HepG2 (cell line): Measurements from ENCODE around the gene PLG. TPM values are rescaled to one million over a fixed set of nuclear protein-coding genes. Genes with fewer than 3 reads are reported as not detected.
"Not testable (repeated sequence)": the region's sequence is repeated elsewhere in the genome, so short reads cannot be mapped to it uniquely, and the experiment has no call there.

Experiments used
- DPF2 ChIP-seq: sonication (generic); formaldehyde crosslinking; IDR thresholded peaks from 2 replicates; pipeline ENCODE4 v1.4.0; 2020; ENCODE audit warnings: mild to moderate bottlenecking, low read depth, missing genetic modification reagents, borderline replicate concordance
- HNF4G ChIP-seq, 2 experiments: sonication (generic) in 1 of 2; formaldehyde crosslinking in 1 of 2; IDR thresholded peaks; 2 replicates each; pipeline versions ENCODE4 v1.4.0 to v1.6.1; 2011 to 2020; ENCODE audit warnings: borderline replicate concordance in 2 of 2, low read depth in 2 of 2, mild to moderate bottlenecking in 2 of 2, low read length in 1 of 2, missing genetic modification reagents in 1 of 2, moderate library complexity in 1 of 2
- MED1 ChIP-seq: sonication (generic); formaldehyde crosslinking; IDR thresholded peaks from 2 replicates; pipeline ENCODE4 v1.4.0; 2020; ENCODE audit warnings: missing genetic modification reagents
- NONO ChIP-seq, 2 experiments: fragments of 450-650 bp in 1 of 2; sonication (generic) in 1 of 2; formaldehyde crosslinking in 1 of 2; IDR thresholded peaks in 1 of 2; conservative IDR thresholded peaks in 1 of 2; 2 replicates each; pipeline versions ENCODE4 v1.6.1 to v1.8.0; 2017 to 2022; ENCODE audit warnings: mild to moderate bottlenecking in 1 of 2, missing genetic modification reagents in 1 of 2, moderate library complexity in 1 of 2
- NR2F1 ChIP-seq, 2 experiments: fragments of 450-650 bp in 1 of 2; formaldehyde crosslinking in 1 of 2; IDR thresholded peaks; 2 replicates each; pipeline versions ENCODE4 v1.5.0 to v1.6.1; 2016 to 2020; ENCODE audit warnings: mild to moderate bottlenecking in 1 of 2, missing compliant biosample characterization in 1 of 2, missing genetic modification reagents in 1 of 2, moderate library complexity in 1 of 2
- RARA ChIP-seq: IDR thresholded peaks from 2 replicates; pipeline ENCODE4 v1.6.1; 2016; ENCODE audit warnings: missing genetic modification reagents, missing compliant biosample characterization
- REPIN1 ChIP-seq: sonication (generic); formaldehyde crosslinking; IDR thresholded peaks from 2 replicates; pipeline ENCODE4 v1.8.0; 2022; ENCODE audit warnings: missing genetic modification reagents, low read depth, mild to moderate bottlenecking, borderline replicate concordance
- SALL1 ChIP-seq: sonication (generic); formaldehyde crosslinking; IDR thresholded peaks from 2 replicates; pipeline ENCODE4 v1.8.0; 2022; ENCODE audit warnings: mild to moderate bottlenecking, missing genetic modification reagents
- ZEB1 ChIP-seq: IDR thresholded peaks from 2 replicates; pipeline ENCODE4 v1.6.1; 2012; ENCODE audit warnings: mild to moderate bottlenecking, low read depth, inconsistent platforms; ENCODE audit not compliant: insufficient replicate concordance
- ZNF264 ChIP-seq: sonication (generic); formaldehyde crosslinking; IDR thresholded peaks from 2 replicates; pipeline ENCODE4 v1.4.0; 2020; ENCODE audit warnings: missing genetic modification reagents
- ZNF431 ChIP-seq: sonication (generic); formaldehyde crosslinking; IDR thresholded peaks from 2 replicates; pipeline ENCODE4 v1.9.0; 2022; ENCODE audit warnings: missing genetic modification reagents, low read depth, mild to moderate bottlenecking, borderline replicate concordance
- ZNF598 ChIP-seq: sonication (generic); formaldehyde crosslinking; IDR thresholded peaks from 2 replicates; pipeline ENCODE4 v1.5.1; 2020; ENCODE audit warnings: mild to moderate bottlenecking, missing genetic modification reagents, borderline replicate concordance
- ZNF772 ChIP-seq: sonication (generic); formaldehyde crosslinking; IDR thresholded peaks from 2 replicates; pipeline ENCODE4 v1.5.0; 2020; ENCODE audit warnings: mild to moderate bottlenecking, missing genetic modification reagents
- polyA plus RNA-seq, 8 experiments: library from polyadenylated mRNA; depleted of rRNA in 3 of 8; stranded (reverse) in 7 of 8; unstranded in 1 of 8; fragments of >200 nt; fragmentation: Illumina TruSeq in 4 of 8; extraction: Trizol in 4 of 8; gene quantifications; 2 replicates each; pipeline versions ENCODE4 v1.2.1 to v1.2.3, GENCODE V29; 2011 to 2016; ENCODE audit warnings: low read depth in 4 of 8, missing spikeins in 1 of 8, mixed read lengths in 1 of 8; ENCODE audit not compliant: insufficient read depth in 1 of 8
- total RNA-seq, 5 experiments: library from RNA; depleted of rRNA; stranded (reverse); fragments of >200 nt; fragmentation: Illumina TruSeq; extraction: Trizol; gene quantifications; 2 replicates each; pipeline ENCODE4 v1.2.3, GENCODE V29; 2016; ENCODE audit warnings: low read depth in 1 of 5
- TF ChIP-seq, protein P1 (sequence below), 2 experiments: IDR thresholded peaks; 2 replicates each; pipeline ENCODE4 v1.6.1; 2011 to 2012; ENCODE audit warnings: low read length in 2 of 2, borderline replicate concordance in 1 of 2, low read depth in 1 of 2, mild to moderate bottlenecking in 1 of 2, moderate library complexity in 1 of 2
- TF ChIP-seq, protein P2 (sequence below), 2 experiments: fragments of 450-650 bp in 1 of 2; sonication (generic) in 1 of 2; formaldehyde crosslinking in 1 of 2; IDR thresholded peaks; 2 replicates each; pipeline versions ENCODE4 v1.6.1 to v1.8.0; 2016 to 2022; ENCODE audit warnings: antibody characterized with exemption in 1 of 2, mild to moderate bottlenecking in 1 of 2, missing genetic modification reagents in 1 of 2

Gene PLG
- total and polyA plus RNA-seq, 2 of the 13 experiments (the other 11 are each of a cell fraction or from before 2014, with no cell fraction given) = 1.7 to 10.7 TPM

DNA sequence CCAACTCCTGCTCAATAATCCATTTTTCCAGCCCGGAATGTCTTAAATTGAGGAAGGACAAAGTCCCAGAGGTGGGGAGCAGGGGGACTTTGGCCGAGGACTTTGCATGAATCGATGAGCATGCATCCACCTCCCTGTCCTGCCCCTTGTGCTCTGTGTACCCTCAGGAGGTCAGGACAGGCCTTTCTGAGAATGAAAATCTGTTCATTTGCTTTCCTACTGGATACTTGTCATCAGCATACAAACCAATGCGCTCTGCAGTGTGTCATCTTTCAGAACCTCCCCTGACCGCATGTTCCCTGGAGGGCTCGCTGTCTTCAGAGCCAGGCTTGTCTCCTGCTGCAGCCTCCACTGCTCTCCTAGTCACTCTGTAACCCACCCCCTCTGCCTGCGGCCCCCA lies 2.6 kb downstream of the PLG start (continued):
- TF ChIP-seq, protein P1, sequence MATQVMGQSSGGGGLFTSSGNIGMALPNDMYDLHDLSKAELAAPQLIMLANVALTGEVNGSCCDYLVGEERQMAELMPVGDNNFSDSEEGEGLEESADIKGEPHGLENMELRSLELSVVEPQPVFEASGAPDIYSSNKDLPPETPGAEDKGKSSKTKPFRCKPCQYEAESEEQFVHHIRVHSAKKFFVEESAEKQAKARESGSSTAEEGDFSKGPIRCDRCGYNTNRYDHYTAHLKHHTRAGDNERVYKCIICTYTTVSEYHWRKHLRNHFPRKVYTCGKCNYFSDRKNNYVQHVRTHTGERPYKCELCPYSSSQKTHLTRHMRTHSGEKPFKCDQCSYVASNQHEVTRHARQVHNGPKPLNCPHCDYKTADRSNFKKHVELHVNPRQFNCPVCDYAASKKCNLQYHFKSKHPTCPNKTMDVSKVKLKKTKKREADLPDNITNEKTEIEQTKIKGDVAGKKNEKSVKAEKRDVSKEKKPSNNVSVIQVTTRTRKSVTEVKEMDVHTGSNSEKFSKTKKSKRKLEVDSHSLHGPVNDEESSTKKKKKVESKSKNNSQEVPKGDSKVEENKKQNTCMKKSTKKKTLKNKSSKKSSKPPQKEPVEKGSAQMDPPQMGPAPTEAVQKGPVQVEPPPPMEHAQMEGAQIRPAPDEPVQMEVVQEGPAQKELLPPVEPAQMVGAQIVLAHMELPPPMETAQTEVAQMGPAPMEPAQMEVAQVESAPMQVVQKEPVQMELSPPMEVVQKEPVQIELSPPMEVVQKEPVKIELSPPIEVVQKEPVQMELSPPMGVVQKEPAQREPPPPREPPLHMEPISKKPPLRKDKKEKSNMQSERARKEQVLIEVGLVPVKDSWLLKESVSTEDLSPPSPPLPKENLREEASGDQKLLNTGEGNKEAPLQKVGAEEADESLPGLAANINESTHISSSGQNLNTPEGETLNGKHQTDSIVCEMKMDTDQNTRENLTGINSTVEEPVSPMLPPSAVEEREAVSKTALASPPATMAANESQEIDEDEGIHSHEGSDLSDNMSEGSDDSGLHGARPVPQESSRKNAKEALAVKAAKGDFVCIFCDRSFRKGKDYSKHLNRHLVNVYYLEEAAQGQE (IDR thresholded peaks at IDR 0.05; ENCODE audit: borderline replicate concordance in 1 of 2, low read depth in 1 of 2, low read length in 2 of 2) = peak in 1 of 2 experiments; percentile 31; a peak in 1 of 4 replicates
- TF ChIP-seq REPIN1 (peak; percentile 90), ZNF431 (0 out of 2 replicates have a peak, but pooled peaks have one; percentile 52), NR2F1 (CRISPR knock-in tag; IDR thresholded peaks at IDR 0.05) (peak; percentile 36 to 41; a peak in 1 of 4 replicates), ZEB1 (peak; percentile 61), DPF2 (peak; percentile 74; the same call in 1 of the 2 replicates), ZNF772 (CRISPR knock-in tag) (peak; percentile 89; the same call in 1 of the 2 replicates), ZNF264 (CRISPR knock-in tag) (0 out of 2 replicates have a peak, but pooled peaks have one; percentile 72), HNF4G (IDR thresholded peaks at IDR 0.05; ENCODE audit: borderline replicate concordance, low read depth, low read length) (peak; percentile 99), HNF4G (CRISPR knock-in tag; IDR thresholded peaks at IDR 0.05; ENCODE audit: borderline replicate concordance, low read depth) (peak; percentile 95), ZNF598 (CRISPR knock-in tag) (0 out of 2 replicates have a peak, but pooled peaks have one; percentile 25), NONO (CRISPR knock-in tag; conservative IDR thresholded peaks at IDR 0.05) (peak; percentile 81), RARA (CRISPR knock-in tag) (peak; percentile 75), SALL1 (CRISPR knock-in tag) (peak; percentile 100), MED1 (peak; percentile 92)
- not testable (repeated sequence) for TF ChIP-seq NONO (IDR thresholded peaks at IDR 0.05)
- TF ChIP-seq, protein P2, sequence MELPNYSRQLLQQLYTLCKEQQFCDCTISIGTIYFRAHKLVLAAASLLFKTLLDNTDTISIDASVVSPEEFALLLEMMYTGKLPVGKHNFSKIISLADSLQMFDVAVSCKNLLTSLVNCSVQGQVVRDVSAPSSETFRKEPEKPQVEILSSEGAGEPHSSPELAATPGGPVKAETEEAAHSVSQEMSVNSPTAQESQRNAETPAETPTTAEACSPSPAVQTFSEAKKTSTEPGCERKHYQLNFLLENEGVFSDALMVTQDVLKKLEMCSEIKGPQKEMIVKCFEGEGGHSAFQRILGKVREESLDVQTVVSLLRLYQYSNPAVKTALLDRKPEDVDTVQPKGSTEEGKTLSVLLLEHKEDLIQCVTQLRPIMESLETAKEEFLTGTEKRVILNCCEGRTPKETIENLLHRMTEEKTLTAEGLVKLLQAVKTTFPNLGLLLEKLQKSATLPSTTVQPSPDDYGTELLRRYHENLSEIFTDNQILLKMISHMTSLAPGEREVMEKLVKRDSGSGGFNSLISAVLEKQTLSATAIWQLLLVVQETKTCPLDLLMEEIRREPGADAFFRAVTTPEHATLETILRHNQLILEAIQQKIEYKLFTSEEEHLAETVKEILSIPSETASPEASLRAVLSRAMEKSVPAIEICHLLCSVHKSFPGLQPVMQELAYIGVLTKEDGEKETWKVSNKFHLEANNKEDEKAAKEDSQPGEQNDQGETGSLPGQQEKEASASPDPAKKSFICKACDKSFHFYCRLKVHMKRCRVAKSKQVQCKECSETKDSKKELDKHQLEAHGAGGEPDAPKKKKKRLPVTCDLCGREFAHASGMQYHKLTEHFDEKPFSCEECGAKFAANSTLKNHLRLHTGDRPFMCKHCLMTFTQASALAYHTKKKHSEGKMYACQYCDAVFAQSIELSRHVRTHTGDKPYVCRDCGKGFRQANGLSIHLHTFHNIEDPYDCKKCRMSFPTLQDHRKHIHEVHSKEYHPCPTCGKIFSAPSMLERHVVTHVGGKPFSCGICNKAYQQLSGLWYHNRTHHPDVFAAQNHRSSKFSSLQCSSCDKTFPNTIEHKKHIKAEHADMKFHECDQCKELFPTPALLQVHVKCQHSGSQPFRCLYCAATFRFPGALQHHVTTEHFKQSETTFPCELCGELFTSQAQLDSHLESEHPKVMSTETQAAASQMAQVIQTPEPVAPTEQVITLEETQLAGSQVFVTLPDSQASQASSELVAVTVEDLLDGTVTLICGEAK (IDR thresholded peaks at IDR 0.05) = not testable (repeated sequence)
- TF ChIP-seq, protein P2 (CRISPR knock-in tag; IDR thresholded peaks at IDR 0.05) = peak; percentile 64; the same call in 1 of the 2 replicates
